Suppressor macrophage (primary cell): ENCODE measurements around the gene PBX1.

Experiments
- DNase-seq, 4 experiments: peaks; one replicate each; pipeline ENCODE4 v3.0.0-alpha.2; 2020 to 2022

The PBX1 gene

GRCh38 chr1:164618202-164618564 lies 59.2 kb downstream of the PBX1 start:
- DNase-seq = no peak

- DNase-seq = no peak
Measured at GRCh38 chr1:164619006-164619784, 60.2 kb downstream of the PBX1 start.

- no peak for DNase-seq
Measured at GRCh38 chr1:164622068-164622845, 63.3 kb downstream of the PBX1 start.

- no peak for DNase-seq
Measured at GRCh38 chr1:164623805-164624204, 64.8 kb downstream of the PBX1 start.

GRCh38 chr1:164624400-164624799 lies 65.4 kb downstream of the PBX1 start:
- DNase-seq = no peak

GRCh38 chr1:164625004-164625617 lies 66.1 kb downstream of the PBX1 start:
- DNase-seq = peak in 3 of 4 experiments; percentile 14 to 34 (median 29)

GRCh38 chr1:164628772-164629171 lies 69.8 kb downstream of the PBX1 start:
- DNase-seq = no peak

GRCh38 chr1:164629971-164630370 lies 71.0 kb downstream of the PBX1 start:
- no peak for DNase-seq

- no peak for DNase-seq
Measured at GRCh38 chr1:164630626-164631396, 71.8 kb downstream of the PBX1 start.

GRCh38 chr1:164631751-164632150 lies 72.8 kb downstream of the PBX1 start:
- no peak for DNase-seq

- DNase-seq = peak in 2 of 4 experiments; percentile 8 to 21
Measured at GRCh38 chr1:164633997-164634396, 75.0 kb downstream of the PBX1 start.

GRCh38 chr1:164635059-164635802 lies 76.2 kb downstream of the PBX1 start:
- DNase-seq = no peak

GRCh38 chr1:164635803-164636731 lies 77.1 kb downstream of the PBX1 start:
- no peak for DNase-seq

- no peak for DNase-seq
Measured at GRCh38 chr1:164636757-164637156, 77.8 kb downstream of the PBX1 start.

- no peak for DNase-seq
Measured at GRCh38 chr1:164637461-164638375, 78.7 kb downstream of the PBX1 start.

GRCh38 chr1:164638492-164639202 lies 79.7 kb downstream of the PBX1 start:
- DNase-seq = no peak

GRCh38 chr1:164640686-164641352 lies 81.8 kb downstream of the PBX1 start:
- DNase-seq = no peak

GRCh38 chr1:164641353-164641730 lies 82.4 kb downstream of the PBX1 start:
- DNase-seq = no peak

GRCh38 chr1:164643018-164643417 lies 84.0 kb downstream of the PBX1 start:
- no peak for DNase-seq
